HG03066 (cell line): ENCODE results near the gene KRT85.
"Not testable (repeated sequence)": the region's sequence is repeated elsewhere in the genome, so short reads cannot be mapped to it uniquely, and the experiment has no call there.

Source experiments
- ATAC-seq: cut with Tn5 transposase; IDR thresholded peaks from one replicate; pipeline ENCODE4 v1.9.1; 2021; ENCODE audit warnings: low read depth; ENCODE audit not compliant: unreplicated experiment

Gene KRT85

GRCh38 chr12:52331833-52332232 is 35.4 kb downstream of the KRT85 start:
- no peak for ATAC-seq

- no peak for ATAC-seq
Observed at GRCh38 chr12:52331039-52331438, 36.2 kb downstream of the KRT85 start.

GRCh38 chr12:52327830-52328500 is 39.3 kb downstream of the KRT85 start:
- ATAC-seq, result no peak

- ATAC-seq, result peak; percentile 77
Observed at GRCh38 chr12:52327052-52327829, 40.0 kb downstream of the KRT85 start.

- no peak for ATAC-seq
Observed at GRCh38 chr12:52324153-52324444, 43.2 kb downstream of the KRT85 start.

- no peak for ATAC-seq
Observed at GRCh38 chr12:52323416-52324152, 43.7 kb downstream of the KRT85 start.

- no peak for ATAC-seq
Observed at GRCh38 chr12:52323001-52323400, 44.3 kb downstream of the KRT85 start.

- ATAC-seq, result no peak
Observed at GRCh38 chr12:52322069-52322468, 45.2 kb downstream of the KRT85 start.

GRCh38 chr12:52321418-52321817 is 45.9 kb downstream of the KRT85 start:
- no peak for ATAC-seq

GRCh38 chr12:52320784-52321400 is 46.4 kb downstream of the KRT85 start, which contains the start of gene KRT83:
KRT83 (minus strand) TSS chr12:52321398; CDS start chr12:52321335, 63 bp downstream.
- no peak for ATAC-seq

GRCh38 chr12:52319097-52319496 is 48.2 kb downstream of the KRT85 start:
- no peak for ATAC-seq

- no peak for ATAC-seq
Observed at GRCh38 chr12:52318241-52318990, 48.9 kb downstream of the KRT85 start.

- no peak for ATAC-seq
Observed at GRCh38 chr12:52317468-52318052, 49.7 kb downstream of the KRT85 start.

GRCh38 chr12:52316701-52317100 is 50.6 kb downstream of the KRT85 start:
- ATAC-seq, result no peak

GRCh38 chr12:52316290-52316689 is 51.0 kb downstream of the KRT85 start:
- no peak for ATAC-seq

- not testable (repeated sequence) for ATAC-seq
Observed at GRCh38 chr12:52315721-52316120, 51.6 kb downstream of the KRT85 start.

- no peak for ATAC-seq
Observed at GRCh38 chr12:52314511-52314910, 52.8 kb downstream of the KRT85 start.

- no peak for ATAC-seq
Observed at GRCh38 chr12:52313926-52314325, 53.4 kb downstream of the KRT85 start.

GRCh38 chr12:52313461-52313860 is 53.8 kb downstream of the KRT85 start:
- ATAC-seq, result no peak

GRCh38 chr12:52312086-52312485 is 55.2 kb downstream of the KRT85 start:
- no peak for ATAC-seq
